GM12872 (cell line): Measurements from ENCODE around the gene SKI.

ENCODE experiments used
- TF ChIP-seq, protein P1 (sequence below): IDR thresholded peaks from 3 replicates; pipeline ENCODE4 v1.5.1; 2011; ENCODE audit warnings: low read depth, mild to moderate bottlenecking, low read length, moderate library complexity; ENCODE audit not compliant: insufficient read depth

Gene SKI

GRCh38 chr1:2224631-2225428 lies 3.3 kb upstream of the SKI start:
- TF ChIP-seq, protein P1, sequence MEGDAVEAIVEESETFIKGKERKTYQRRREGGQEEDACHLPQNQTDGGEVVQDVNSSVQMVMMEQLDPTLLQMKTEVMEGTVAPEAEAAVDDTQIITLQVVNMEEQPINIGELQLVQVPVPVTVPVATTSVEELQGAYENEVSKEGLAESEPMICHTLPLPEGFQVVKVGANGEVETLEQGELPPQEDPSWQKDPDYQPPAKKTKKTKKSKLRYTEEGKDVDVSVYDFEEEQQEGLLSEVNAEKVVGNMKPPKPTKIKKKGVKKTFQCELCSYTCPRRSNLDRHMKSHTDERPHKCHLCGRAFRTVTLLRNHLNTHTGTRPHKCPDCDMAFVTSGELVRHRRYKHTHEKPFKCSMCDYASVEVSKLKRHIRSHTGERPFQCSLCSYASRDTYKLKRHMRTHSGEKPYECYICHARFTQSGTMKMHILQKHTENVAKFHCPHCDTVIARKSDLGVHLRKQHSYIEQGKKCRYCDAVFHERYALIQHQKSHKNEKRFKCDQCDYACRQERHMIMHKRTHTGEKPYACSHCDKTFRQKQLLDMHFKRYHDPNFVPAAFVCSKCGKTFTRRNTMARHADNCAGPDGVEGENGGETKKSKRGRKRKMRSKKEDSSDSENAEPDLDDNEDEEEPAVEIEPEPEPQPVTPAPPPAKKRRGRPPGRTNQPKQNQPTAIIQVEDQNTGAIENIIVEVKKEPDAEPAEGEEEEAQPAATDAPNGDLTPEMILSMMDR, result no peak

GRCh38 chr1:2226525-2227345 lies 1.4 kb upstream of the SKI start:
- TF ChIP-seq, protein P1, result no peak

GRCh38 chr1:2227346-2228156 lies 568 bp upstream of the SKI start:
- TF ChIP-seq, protein P1, result no peak

DNA sequence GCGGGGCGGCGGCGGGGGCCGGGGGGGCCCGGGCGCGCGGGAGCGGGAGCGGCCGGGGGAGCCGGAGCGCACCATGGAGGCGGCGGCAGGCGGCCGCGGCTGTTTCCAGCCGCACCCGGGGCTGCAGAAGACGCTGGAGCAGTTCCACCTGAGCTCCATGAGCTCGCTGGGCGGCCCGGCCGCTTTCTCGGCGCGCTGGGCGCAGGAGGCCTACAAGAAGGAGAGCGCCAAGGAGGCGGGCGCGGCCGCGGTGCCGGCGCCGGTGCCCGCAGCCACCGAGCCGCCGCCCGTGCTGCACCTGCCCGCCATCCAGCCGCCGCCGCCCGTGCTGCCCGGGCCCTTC lies 546 bp downstream of the SKI start:
- TF ChIP-seq, protein P1, result no peak

GRCh38 chr1:2229037-2229864 lies 1.1 kb downstream of the SKI start:
- TF ChIP-seq, protein P1, result peak; percentile 30; the same call in 1 of the 3 replicates

- TF ChIP-seq, protein P1, result no peak
Measured at GRCh38 chr1:2229911-2230731, 2.0 kb downstream of the SKI start.
